Immature natural killer cell (primary cell): ENCODE measurements around the gene SBF2. TPM values are rescaled to one million over a fixed set of nuclear protein-coding genes. Genes with fewer than 3 reads are reported as not detected.

Source experiments
- DNase-seq, 3 donors: peaks; one replicate each; pipeline ENCODE4 v3.0.0; 2022; ENCODE audit warnings: mixed read lengths in 1 of 3
- H3K27ac Mint-ChIP-seq, 6 donors: one replicate each; pipeline ENCODE4 v1.8.0; 2020; ENCODE audit warnings: mixed read lengths in 6 of 6, mild to moderate bottlenecking in 5 of 6, inconsistent platforms in 4 of 6, moderate library complexity in 3 of 6
- H3K27me3 Mint-ChIP-seq, 3 donors: one replicate each; pipeline ENCODE4 v1.8.0; 2020 to 2021; ENCODE audit warnings: low read depth in 3 of 3, mild to moderate bottlenecking in 3 of 3, mixed read lengths in 3 of 3, moderate library complexity in 3 of 3, inconsistent platforms in 1 of 3
- H3K36me3 Mint-ChIP-seq, 3 donors: one replicate each; pipeline ENCODE4 v1.8.0; 2020; ENCODE audit warnings: mixed read lengths in 3 of 3, inconsistent platforms in 2 of 3, mild to moderate bottlenecking in 2 of 3
- H3K4me1 Mint-ChIP-seq, 2 donors: one replicate each; pipeline ENCODE4 v1.8.0; 2020; ENCODE audit warnings: inconsistent platforms in 2 of 2, mild to moderate bottlenecking in 2 of 2, mixed read lengths in 2 of 2, moderate library complexity in 1 of 2
- H3K4me3 Mint-ChIP-seq, 5 donors: one replicate each; pipeline ENCODE4 v1.8.0; 2020; ENCODE audit warnings: mild to moderate bottlenecking in 5 of 5, mixed read lengths in 5 of 5, inconsistent platforms in 3 of 5, moderate library complexity in 3 of 5
- H3K9me3 Mint-ChIP-seq, 6 donors: one replicate each; pipeline ENCODE4 v1.8.0; 2020; ENCODE audit warnings: mild to moderate bottlenecking in 6 of 6, mixed read lengths in 6 of 6, inconsistent platforms in 4 of 6, moderate library complexity in 3 of 6
- polyA plus RNA-seq, 3 donors: library from polyadenylated mRNA; unstranded; fragments of 300-500 nt; fragmentation: Illumina TruSeq; gene quantifications; one replicate each; pipeline ENCODE4 v1.2.3, GENCODE V29; 2021

SBF2 gene
- polyA plus RNA-seq, 3 donors from 2014 or later, result 3.2 to 6.9 (median 4.7) TPM

DNA sequence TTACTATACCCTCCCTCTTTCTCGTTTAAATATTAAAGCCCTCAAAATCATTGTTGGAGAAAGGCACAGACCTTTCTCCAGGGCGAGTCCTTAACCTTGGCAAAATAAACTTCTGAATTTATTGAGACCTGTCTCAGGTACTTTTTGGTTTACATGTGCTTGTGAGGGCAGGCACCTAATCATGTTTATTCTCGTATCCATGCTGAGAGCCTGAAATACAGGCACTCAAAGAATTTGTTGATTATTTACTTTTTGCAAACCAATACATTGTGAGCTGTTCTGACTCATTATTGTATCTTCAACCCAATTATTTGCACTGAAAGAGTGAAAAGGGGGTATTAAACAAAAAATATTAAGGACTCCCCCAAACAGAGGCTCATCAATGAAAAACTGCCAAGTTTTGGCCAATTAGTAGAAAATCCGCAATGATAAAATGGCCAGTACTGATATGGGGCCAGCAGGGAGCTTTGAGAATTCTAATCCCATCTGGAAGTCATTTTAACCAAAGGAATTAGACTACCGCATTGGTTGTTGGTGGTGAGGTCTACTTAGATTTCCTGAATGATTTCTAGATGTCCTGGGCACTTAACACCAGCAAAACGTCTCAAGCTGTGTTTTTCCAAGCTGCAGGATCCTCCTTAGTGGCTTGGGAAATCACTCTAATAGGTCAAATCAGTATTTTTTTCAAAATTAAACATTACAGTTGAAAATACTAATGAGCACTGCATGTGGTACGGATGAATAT, 472.8 kb downstream of the SBF2 start:
- DNase-seq, result no peak
- Mint-ChIP-seq H3K4me1 (no peaks in the 10 kb centered on the region), H3K9me3 (no peaks in the 10 kb centered on the region), H3K36me3 (peaks cover 5 to 11% (median 11%) of the 10 kb centered on the region in 3 donors), H3K4me3 (no peak overlapping the region), H3K27ac (no peak overlapping the region), H3K27me3 (peaks cover 0 to 2% (median 0%) of the 10 kb centered on the region in 3 donors)

DNA sequence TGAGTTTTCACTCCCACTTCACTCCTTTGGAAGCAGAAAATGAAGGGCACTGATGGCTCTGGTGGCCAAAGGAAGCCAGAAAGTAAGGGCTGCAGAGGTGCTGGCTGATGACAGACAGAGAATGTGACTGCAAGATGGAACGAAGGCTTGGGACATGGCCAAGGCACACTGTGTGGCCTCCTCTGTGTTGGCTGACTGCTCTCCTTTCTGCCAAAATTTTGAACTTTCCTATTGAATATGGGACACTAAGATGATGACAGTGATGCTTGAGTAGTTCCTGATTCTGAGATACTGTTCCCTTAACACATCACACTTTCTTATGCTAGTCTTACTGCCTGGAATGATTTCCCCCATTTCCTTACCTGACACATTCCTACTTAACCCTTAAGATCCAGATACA, 473.8 kb downstream of the SBF2 start:
- Mint-ChIP-seq H3K27ac (peak overlapping the region in 1 of 6 donors; percentile 73), H3K9me3 (no peaks in the 10 kb centered on the region), H3K4me1 (no peaks in the 10 kb centered on the region), H3K27me3 (peaks cover 0 to 2% (median 0%) of the 10 kb centered on the region in 3 donors), H3K36me3 (peaks cover 0 to 10% (median 5%) of the 10 kb centered on the region in 3 donors), H3K4me3 (no peak overlapping the region)
- DNase-seq, result no peak

DNA sequence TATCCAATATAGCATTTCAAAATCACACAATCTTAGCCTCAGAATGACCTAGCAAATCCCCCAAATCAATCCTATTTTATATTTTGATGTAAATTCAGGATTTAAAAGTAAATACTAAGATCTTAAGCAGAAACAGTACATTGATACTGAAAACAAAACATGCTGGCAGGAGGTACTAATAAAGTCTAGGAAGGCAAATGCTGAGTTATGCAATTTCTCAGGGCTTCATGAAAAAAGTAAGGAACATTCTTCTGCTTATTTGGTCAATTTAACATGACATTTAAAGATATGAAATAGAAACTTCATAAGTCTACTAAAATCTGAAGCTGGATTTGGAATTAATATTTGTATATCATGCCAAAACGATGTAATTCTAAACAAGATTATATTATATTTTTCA, 476.8 kb downstream of the SBF2 start:
- H3K4me1 Mint-ChIP-seq, result no peaks in the 10 kb centered on the region
- H3K27ac Mint-ChIP-seq, result no peak overlapping the region
- no peak overlapping the region for H3K4me3 Mint-ChIP-seq
- DNase-seq, result no peak
- peaks cover 0 to 10% (median 9%) of the 10 kb centered on the region in 3 donors for H3K36me3 Mint-ChIP-seq
- no peaks in the 10 kb centered on the region for H3K9me3 Mint-ChIP-seq
- H3K27me3 Mint-ChIP-seq, result no peaks in the 10 kb centered on the region

DNA sequence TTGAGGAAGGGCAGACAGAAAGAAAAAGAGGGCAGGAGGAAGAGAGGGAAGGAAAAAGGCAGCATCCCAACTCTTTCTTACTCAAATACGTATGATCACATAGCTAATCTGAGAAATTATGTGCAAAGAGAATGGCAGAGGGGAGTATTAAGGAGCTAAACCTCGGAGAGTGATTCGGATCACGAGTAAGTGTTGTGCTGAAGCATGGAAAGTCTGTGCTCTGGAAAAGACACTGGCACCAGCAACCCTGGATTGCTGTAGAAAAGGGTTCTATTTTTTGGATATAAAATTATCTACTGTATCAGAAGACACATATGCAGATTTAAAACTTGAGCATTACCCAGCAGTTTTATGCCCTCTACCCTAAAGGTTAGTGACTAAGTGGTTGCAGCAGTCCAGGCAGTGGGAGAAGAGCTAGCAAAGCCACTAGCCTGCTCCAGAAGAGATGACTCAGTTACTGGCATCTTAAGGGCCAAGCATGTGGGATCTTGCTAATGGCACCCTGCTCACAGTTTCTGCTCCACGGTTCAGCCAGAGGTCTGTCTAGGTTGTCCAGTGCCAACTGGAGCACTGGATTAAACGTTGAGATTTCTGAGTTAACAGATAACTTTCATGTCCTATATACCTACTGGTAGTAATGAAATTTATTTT, 478.4 kb downstream of the SBF2 start:
- Mint-ChIP-seq H3K27ac (no peak overlapping the region), H3K27me3 (no peaks in the 10 kb centered on the region), H3K4me3 (no peak overlapping the region), H3K4me1 (no peaks in the 10 kb centered on the region), H3K36me3 (peaks cover 10 to 26% (median 24%) of the 10 kb centered on the region in 3 donors), H3K9me3 (no peaks in the 10 kb centered on the region)
- DNase-seq, result no peak

DNA sequence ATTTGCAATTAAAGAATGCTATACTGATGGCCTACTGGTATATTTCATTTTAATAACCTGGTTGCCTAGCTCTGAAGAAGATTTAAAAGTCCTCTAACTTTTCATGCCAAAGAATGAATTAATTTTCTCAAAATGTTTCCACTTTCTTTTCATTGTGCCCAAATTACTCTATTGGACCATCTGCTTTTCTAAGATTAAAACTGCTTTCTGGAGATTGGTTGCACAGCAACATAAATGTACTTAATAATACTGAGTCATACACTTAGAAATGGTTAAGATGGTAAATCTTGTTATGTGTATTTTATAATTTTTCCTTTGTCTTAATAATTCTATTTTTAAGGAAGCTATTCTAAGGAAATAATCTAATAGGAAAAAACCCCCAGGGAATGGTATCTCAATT, 479.9 kb downstream of the SBF2 start:
- Mint-ChIP-seq H3K27ac (no peak overlapping the region), H3K4me3 (no peak overlapping the region), H3K4me1 (no peaks in the 10 kb centered on the region), H3K27me3 (no peaks in the 10 kb centered on the region), H3K36me3 (peaks cover 10 to 28% (median 27%) of the 10 kb centered on the region in 3 donors), H3K9me3 (no peaks in the 10 kb centered on the region)
- no peak for DNase-seq

DNA sequence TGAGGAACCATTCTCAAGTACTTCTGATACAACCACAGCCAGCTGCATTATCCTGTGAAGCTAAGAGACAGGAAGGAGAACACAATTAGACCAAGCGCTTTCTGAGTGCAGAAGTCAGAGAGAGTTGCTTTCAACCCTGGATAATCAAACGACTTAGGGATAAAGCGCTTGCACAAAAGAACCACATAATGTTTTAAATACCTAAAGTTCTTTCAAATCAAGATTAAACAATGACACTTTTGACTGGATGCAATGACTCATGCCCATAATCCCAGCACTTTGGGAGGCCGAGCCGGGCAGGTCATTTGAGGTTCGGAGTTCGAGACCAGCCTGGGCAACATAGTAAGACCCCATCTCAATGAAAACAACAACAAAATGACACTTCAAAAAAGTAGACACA, 485.1 kb downstream of the SBF2 start:
- Mint-ChIP-seq H3K4me3 (no peak overlapping the region), H3K27ac (no peak overlapping the region), H3K9me3 (no peaks in the 10 kb centered on the region), H3K4me1 (no peaks in the 10 kb centered on the region), H3K27me3 (no peaks in the 10 kb centered on the region), H3K36me3 (peaks cover 14 to 46% (median 32%) of the 10 kb centered on the region in 3 donors)
- DNase-seq, result no peak

DNA sequence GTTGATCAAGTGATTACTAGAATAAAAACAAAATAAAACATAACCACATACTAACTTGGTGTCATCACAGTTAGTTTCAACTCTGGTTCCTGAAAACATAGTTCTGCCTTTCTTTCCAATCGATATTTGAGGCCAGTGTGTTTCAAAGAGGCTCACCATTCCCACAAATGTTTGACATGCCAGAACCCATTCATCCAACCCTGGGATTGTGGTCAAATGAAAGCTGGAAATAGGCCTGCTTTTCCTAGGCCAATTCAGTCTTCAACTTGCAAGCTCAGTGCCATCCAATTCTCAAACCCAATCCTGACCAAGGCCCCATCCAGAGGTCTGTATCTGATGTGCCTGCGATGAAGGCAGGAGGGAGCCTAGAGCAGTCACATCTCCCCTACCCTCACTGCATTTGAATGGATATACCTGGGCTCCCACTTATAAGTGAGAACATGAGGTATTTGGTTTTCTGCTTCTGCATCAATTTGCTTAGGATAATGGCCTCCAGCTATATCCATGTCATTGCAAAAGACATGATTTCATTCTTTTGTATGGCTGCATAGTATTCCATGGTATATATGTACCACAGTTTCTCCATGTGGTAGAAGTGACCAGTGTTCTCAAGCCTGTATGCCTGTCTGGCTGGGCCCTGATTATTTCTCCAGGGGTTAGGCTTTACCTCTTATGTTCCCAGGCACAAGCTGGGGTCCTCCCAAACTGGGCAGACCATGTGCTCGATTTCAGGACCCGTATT, 486.9 kb downstream of the SBF2 start:
- no peaks in the 10 kb centered on the region for H3K9me3 Mint-ChIP-seq
- H3K4me1 Mint-ChIP-seq, result no peaks in the 10 kb centered on the region
- H3K27ac Mint-ChIP-seq, result no peak overlapping the region
- H3K4me3 Mint-ChIP-seq, result no peak overlapping the region
- no peaks in the 10 kb centered on the region for H3K27me3 Mint-ChIP-seq
- H3K36me3 Mint-ChIP-seq, result peaks cover 14 to 40% (median 26%) of the 10 kb centered on the region in 3 donors
- DNase-seq, result no peak

DNA sequence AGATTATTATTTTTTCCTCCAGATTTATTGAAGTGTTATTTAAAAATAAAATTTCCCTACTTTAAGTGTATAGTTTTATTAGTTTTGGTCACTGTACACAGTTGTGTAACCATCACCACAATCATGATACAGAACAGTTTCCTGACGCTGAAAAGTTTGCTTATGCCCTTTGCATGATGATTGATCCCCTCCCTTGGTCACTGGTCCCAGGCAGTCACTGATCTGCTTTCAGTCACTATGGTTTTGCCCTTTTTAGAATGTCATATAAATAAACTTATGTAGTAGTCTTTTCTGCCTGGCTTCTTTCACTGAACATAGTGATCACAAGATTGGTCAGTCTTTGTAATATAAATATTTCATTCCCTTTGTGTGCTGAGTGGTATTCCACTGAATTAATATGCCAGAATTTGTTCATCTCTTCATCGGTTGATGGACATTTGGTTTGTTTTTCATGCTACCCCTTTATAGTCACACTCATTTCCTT, 489.6 kb downstream of the SBF2 start:
- Mint-ChIP-seq H3K4me3 (no peak overlapping the region), H3K9me3 (no peaks in the 10 kb centered on the region), H3K4me1 (no peaks in the 10 kb centered on the region), H3K27me3 (no peaks in the 10 kb centered on the region), H3K27ac (no peak overlapping the region), H3K36me3 (peaks cover 4 to 24% (median 10%) of the 10 kb centered on the region in 3 donors)
- no peak for DNase-seq

DNA sequence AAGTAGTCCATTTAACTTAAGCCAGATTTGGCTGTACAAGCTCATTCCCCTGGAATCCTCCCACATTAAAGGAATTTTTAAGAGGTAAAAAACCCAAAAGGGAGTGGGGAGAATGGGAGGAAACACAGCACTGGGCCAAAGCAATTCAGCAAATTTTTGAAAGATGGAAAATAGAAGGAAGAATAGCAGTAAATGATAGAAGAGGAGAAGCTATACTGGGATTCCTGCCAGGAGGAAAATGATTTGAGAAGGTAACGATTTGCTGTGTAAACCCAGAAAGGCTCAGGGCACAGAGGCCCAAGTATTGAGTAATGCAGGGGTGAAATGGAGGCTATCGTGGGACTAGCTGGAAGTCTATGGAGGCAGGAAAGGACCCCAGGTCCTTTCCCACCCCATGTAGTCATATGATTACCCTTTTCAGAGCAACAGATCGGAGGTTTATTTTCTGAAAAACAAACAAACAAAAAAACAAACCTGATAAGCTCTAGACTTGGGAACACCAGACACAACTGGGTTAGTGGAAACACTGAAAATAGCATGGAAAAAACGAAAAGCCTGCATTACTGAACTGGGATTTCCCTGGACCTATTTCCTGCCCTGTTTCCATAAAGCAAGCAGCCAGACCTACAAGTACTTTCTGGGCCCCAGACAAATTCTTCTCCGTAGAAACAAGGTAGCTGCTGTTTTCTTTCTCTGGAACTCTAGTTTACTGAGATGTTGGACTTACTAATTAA, 490.2 kb downstream of the SBF2 start:
- Mint-ChIP-seq H3K4me3 (no peak overlapping the region), H3K27ac (no peak overlapping the region), H3K27me3 (no peaks in the 10 kb centered on the region), H3K36me3 (peaks cover 4 to 21% (median 12%) of the 10 kb centered on the region in 3 donors), H3K4me1 (no peaks in the 10 kb centered on the region), H3K9me3 (no peaks in the 10 kb centered on the region)
- no peak for DNase-seq

DNA sequence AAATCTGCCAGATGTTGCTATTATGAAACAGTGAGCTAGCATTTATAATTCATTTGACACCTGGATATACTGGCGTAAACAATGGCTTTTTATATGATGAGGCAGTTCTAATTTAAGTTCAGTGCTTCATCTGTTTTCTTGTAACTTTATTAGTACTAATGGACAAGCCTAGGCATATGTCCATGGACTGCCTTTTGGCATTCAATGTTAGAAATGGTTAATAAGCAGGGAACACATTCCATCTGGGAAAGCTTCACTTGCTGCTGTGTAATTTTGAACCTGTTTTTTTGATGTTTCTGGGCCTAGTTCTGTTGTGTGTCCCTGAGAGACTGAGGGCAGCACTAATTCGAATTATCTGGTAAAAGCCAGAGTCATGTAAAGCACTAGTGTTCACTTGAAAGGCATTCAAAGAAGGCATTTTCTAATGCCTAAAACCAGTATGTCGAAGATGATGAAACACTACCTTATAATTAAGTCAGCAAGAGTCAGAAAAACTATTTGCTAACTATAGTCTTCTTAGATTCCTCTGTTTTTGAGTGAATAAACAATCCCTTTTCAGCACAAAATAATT, 491.6 kb downstream of the SBF2 start:
- H3K9me3 Mint-ChIP-seq, result no peaks in the 10 kb centered on the region
- peak overlapping the region in 1 of 6 donors; percentile 33 for H3K27ac Mint-ChIP-seq
- DNase-seq, result no peak
- H3K36me3 Mint-ChIP-seq, result peaks cover 0 to 14% (median 13%) of the 10 kb centered on the region in 3 donors
- no peak overlapping the region for H3K4me3 Mint-ChIP-seq
- no peaks in the 10 kb centered on the region for H3K27me3 Mint-ChIP-seq
- no peaks in the 10 kb centered on the region for H3K4me1 Mint-ChIP-seq

DNA sequence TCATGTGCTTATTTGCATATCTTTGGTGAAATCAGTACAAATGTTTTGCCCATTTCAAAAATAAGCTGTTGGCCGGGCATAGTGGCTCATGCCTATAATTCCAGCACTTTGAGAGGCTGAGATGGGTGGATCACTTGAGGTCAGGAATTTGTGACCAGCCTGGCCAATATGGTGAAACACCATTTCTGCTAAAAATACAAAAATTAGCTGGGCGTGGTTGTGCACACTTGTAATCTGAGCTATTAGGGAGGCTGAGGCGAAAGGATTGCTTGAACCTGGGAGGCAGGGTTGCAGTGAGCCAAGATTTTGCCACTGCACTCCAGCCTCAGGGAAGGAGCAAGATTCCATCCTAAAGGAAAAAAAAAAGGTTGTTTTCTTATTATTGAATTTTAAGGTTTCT, 494.1 kb downstream of the SBF2 start:
- no peak overlapping the region for H3K27ac Mint-ChIP-seq
- peaks cover 0 to 16% (median 7%) of the 10 kb centered on the region in 3 donors for H3K36me3 Mint-ChIP-seq
- no peak overlapping the region for H3K4me3 Mint-ChIP-seq
- no peaks in the 10 kb centered on the region for H3K4me1 Mint-ChIP-seq
- no peaks in the 10 kb centered on the region for H3K9me3 Mint-ChIP-seq
- no peak for DNase-seq
- no peaks in the 10 kb centered on the region for H3K27me3 Mint-ChIP-seq

DNA sequence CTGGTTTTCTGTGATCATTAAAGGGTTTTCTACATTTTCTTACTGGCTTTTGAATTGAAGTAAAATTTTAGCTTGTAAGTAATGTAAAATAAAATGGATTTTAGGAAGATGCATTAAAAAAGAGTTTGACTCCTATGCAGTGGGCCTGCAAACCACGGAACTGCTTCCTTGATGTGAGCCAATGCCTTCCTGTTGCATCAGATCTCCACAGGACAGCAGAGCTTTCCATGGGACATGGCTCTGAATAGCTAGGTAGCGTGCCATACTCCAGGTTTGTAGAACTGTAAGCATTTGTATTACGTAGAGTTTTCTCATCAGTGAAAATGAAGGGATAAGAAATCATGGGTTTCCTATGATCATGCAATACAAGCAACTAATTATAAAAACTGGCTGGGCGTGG, 496.7 kb downstream of the SBF2 start:
- peaks cover 0 to 12% (median 2%) of the 10 kb centered on the region in 3 donors for H3K36me3 Mint-ChIP-seq
- no peaks in the 10 kb centered on the region for H3K27me3 Mint-ChIP-seq
- H3K27ac Mint-ChIP-seq, result no peak overlapping the region
- no peaks in the 10 kb centered on the region for H3K9me3 Mint-ChIP-seq
- H3K4me3 Mint-ChIP-seq, result no peak overlapping the region
- DNase-seq, result no peak
- H3K4me1 Mint-ChIP-seq, result no peaks in the 10 kb centered on the region

DNA sequence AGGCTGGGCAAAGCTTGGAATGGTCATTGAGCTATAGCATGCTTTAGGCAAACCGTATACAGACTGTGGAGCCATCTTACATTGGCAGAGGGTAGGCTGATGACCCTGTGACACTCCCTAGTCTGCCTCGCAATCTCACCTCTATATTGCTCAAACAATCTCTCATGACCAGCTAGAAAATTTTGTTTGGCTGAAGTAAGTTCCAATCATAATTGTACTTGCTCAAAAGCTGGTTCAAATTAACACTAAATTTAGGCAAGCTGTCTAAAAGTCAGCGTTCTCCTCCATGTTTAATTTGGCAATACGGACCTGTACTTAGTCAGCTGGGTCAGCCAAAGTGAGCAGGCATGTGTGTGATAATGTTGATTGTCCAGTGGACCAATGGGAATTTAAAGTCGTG, 497.2 kb downstream of the SBF2 start:
- DNase-seq, result no peak
- H3K4me1 Mint-ChIP-seq, result no peaks in the 10 kb centered on the region
- H3K9me3 Mint-ChIP-seq, result no peaks in the 10 kb centered on the region
- no peaks in the 10 kb centered on the region for H3K27me3 Mint-ChIP-seq
- no peak overlapping the region for H3K27ac Mint-ChIP-seq
- H3K36me3 Mint-ChIP-seq, result peaks cover 0 to 12% (median 3%) of the 10 kb centered on the region in 3 donors
- H3K4me3 Mint-ChIP-seq, result no peak overlapping the region
